Stimulated activated CD8-positive, alpha-beta memory T cell treated with anti-CD3 and anti-CD28 coated beads, Interleukin-4, amount 100 ng/mL, for 24 hours (primary cell): Measurements from ENCODE around the gene LRIG2.

Experiments used
- DNase-seq: peaks from one replicate; pipeline ENCODE4 v3.0.0-alpha.2; 2020; ENCODE audit warnings: low read depth

Gene LRIG2

DNA sequence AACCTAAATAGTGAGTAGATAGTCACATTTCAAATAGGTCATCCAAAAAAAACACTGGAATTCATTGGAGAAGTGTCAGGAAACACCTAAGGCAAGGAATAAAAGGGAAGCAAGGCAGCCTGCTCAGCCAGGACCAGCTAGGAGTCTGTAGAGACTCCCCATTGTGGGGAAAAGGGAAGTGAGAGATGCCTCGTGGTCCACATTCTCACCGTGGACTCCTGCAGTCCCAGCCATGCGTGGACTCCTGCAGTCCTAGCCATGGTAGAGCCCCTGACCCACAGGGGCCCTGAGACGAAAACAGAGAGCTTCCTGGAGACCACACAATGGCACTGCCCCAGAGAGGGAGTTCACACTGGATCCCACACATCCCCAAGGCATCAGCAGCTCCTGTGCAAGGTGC, 97.5 kb downstream of the LRIG2 start:
- no peak for DNase-seq

DNA sequence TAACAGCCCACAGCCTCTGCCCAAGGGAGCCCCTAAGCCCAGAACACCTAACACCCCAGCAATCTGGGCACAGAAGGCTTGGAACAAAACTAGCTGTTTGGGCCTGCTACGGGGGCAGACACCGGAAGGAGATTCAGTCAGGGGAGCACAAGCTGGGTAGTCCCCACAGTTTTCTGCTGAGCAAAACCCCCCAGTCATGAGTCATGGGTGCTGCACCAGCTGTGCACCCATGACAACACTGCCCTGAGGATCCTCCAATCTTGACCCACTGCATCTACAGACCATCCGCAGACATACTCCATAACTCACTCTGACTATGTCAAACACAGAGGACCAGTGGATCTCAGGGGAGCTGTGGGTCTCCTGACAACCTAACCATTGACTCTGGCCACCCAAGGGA, 105.1 kb downstream of the LRIG2 start:
- no peak for DNase-seq

DNA sequence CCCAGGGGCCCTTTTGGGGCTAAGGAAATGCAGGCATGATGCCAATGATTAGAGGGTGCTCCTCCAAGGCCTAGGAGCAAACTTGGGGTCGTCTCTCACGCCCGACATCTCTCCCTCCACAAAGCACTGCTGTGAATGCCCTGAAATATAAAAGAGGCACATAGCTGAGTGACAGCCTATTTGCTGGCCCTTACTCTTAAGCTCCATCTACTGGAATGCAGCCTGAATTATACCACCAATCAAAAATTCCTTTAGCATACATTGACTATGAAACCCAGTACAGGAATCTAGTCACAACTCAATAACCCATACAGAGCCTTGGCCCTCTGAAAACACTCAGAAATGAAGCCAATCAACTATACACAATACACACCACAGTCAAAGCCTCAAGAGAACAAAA, 105.5 kb downstream of the LRIG2 start:
- DNase-seq: no peak
